HFF-Myc (cell line): ENCODE measurements around the gene KIRREL3.
"Not testable (repeated sequence)": the region's sequence is repeated elsewhere in the genome, so short reads cannot be mapped to it uniquely, and the experiment has no call there.

Source experiments
- DNase-seq: peaks from one replicate; pipeline ENCODE4 v3.0.0-alpha.2; 2011; ENCODE audit warnings: low read depth; ENCODE audit errors: extremely low read depth
- H3K4me3 ChIP-seq: replicated peaks from 2 replicates; pipeline ENCODE4 v1.5.1; 2011; ENCODE audit warnings: low read depth, mild to moderate bottlenecking, control low read depth, low read length
- CTCF ChIP-seq: IDR thresholded peaks from 2 replicates; pipeline ENCODE4 v1.5.1; 2012; ENCODE audit warnings: mild to moderate bottlenecking, low read depth, low read length, control low read depth; ENCODE audit errors: missing control alignments

Gene KIRREL3

GRCh38 chr11:126965331-126965730, 35.2 kb downstream of the KIRREL3 start:
- H3K4me3 ChIP-seq, result no peak overlapping the region
- no peak for DNase-seq
- no peak for TF ChIP-seq CTCF

DNA sequence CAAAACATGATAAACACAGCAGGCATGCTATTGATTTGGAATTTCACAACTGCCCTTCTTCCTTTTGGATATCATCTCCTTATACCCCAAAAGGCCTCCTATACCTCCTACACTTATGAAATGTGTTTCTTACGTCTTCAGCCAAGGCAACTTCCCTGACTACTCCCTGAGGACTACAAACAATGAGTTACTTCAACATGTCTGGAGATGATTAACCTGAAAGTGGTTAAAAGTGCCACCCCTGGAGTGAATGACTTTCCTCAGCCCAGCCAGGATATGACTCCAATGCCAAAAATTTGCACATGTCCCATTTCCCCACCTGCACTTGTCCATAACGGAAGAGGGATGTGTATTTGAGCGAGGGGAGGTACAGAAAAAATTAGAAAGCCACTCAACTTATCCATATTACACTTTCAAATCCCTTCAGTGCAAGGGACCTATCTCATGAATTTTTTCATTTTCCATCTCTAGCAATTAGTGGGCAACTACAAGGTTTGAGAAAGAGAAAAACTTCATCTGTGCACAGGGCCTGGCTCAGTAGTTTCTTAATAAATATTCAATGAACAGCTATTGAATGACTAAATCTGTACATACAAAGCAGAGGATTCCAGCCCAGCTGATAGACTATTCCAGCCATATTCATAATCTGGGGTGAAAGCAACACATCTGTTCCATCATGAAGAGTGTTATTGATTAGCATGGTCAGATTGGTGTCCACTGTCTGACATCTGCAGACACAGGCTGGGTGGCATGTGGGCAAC, 36.8 kb downstream of the KIRREL3 start:
- no peak for TF ChIP-seq CTCF
- no peak overlapping the region for H3K4me3 ChIP-seq
- DNase-seq, result no peak

GRCh38 chr11:126963115-126963514, 37.5 kb downstream of the KIRREL3 start:
- H3K4me3 ChIP-seq, result no peak overlapping the region
- no peak for DNase-seq
- no peak for TF ChIP-seq CTCF

DNA sequence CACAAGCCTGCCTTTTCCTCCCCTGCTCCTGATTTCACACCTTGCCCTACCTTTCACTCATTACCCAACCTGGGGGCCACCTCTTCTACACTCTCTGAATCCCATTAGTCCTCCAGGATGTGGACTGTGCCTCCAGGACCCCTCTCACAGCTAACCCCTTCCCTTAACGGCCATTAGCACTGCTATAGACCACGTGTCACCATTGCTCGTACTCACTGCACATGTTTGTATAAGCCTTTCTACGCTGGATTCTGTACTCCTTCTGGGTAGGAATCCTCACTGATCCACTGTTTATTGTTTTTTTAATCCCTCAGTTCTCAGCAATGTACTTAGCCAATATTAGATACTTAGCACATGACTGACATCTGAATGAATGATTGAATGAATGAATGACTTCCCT, 40.9 kb downstream of the KIRREL3 start:
- DNase-seq, result no peak
- no peak overlapping the region for H3K4me3 ChIP-seq
- TF ChIP-seq CTCF, result no peak

- no peak overlapping the region for H3K4me3 ChIP-seq
- TF ChIP-seq CTCF, result no peak
- no peak for DNase-seq
Measured at GRCh38 chr11:126956635-126957034, 43.9 kb downstream of the KIRREL3 start.

DNA sequence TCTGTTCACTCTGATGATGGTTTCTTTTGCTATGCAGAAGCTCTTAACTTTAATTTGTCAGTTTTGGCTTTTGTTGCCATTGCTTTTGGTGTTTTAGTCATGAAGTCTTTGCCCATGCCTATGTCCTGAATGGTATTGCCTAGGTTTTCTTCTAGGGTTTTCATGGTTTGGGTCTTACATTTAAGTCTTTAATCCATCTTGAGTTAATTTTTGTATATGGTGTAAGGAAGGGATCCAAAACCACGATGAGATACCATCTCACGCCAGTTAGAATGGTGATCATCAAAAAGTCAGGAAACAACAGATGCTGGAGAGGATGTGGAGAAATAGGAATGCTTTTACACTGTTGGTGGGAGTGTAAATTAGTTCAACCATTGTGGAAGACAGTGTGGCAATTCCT, 48.0 kb downstream of the KIRREL3 start:
- H3K4me3 ChIP-seq, result not testable (repeated sequence)

DNA sequence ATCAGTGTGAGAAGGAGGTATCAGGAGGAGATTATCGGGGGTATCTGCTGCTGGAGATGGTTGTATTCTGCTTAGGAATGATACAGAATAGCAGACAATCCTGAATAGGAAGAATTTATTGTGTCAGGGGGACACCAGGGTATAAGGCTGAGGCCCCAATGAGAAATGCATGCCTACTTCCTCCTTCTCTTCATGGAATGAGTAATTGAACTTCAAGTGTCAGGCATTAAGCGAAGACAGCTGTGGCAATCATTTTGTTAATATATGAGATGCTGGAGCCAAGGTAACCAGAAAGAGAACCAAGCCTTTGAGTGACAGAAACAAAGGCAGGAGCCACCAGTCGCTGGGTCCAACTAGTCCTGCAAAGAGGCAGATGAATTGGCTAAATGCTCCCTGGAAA, 49.1 kb downstream of the KIRREL3 start:
- H3K4me3 ChIP-seq, result no peak overlapping the region
- TF ChIP-seq CTCF, result no peak
- no peak for DNase-seq

More for the DNA sequence above, 48.0 kb downstream of the KIRREL3 start:
- not testable (repeated sequence) for DNase-seq
